Liver (tissue), 9 donors: ENCODE data around the gene TCEA2. TPM values are rescaled to one million over a fixed set of nuclear protein-coding genes. Genes with fewer than 3 reads are reported as not detected.

Source experiments
- DNase-seq: peaks from one replicate; pipeline ENCODE4 v3.0.0-alpha.2; 2017; ENCODE audit warnings: low spot score
- H3K27ac ChIP-seq, 2 donors: one replicate each; pipeline ENCODE4 v1.7.0; 2013; ENCODE audit warnings: inconsistent platforms in 2 of 2, low read length in 2 of 2, control low read depth in 1 of 2, low read depth in 1 of 2, mild to moderate bottlenecking in 1 of 2
- H3K27me3 ChIP-seq, 4 donors: one replicate each; pipeline versions ENCODE4 v1.6.1 to v1.7.0; 2013; ENCODE audit warnings: low read length in 3 of 4, inconsistent platforms in 1 of 4, mild to moderate bottlenecking in 1 of 4, moderate library complexity in 1 of 4; ENCODE audit not compliant: control insufficient read depth in 4 of 4, insufficient read depth in 4 of 4
- H3K36me3 ChIP-seq, 4 donors: one replicate each; pipeline versions ENCODE4 v1.6.1 to v1.7.0; 2013; ENCODE audit warnings: low read length in 3 of 4, mild to moderate bottlenecking in 3 of 4, low read depth in 1 of 4, moderate library complexity in 1 of 4; ENCODE audit not compliant: control insufficient read depth in 4 of 4, insufficient read depth in 3 of 4
- H3K4me1 ChIP-seq, 4 donors: one replicate each; pipeline versions ENCODE4 v1.6.1 to v1.7.0; 2013; ENCODE audit warnings: low read length in 3 of 4, mild to moderate bottlenecking in 3 of 4, moderate library complexity in 1 of 4; ENCODE audit not compliant: control insufficient read depth in 4 of 4, insufficient read depth in 4 of 4
- H3K4me3 ChIP-seq, 3 donors: one replicate each; pipeline versions ENCODE4 v1.6.1 to v1.7.0; 2013; ENCODE audit warnings: low read length in 3 of 3, control low read depth in 1 of 3, low read depth in 1 of 3, mild to moderate bottlenecking in 1 of 3
- H3K9ac ChIP-seq, 2 donors: one replicate each; pipeline ENCODE4 v1.7.0; 2013; ENCODE audit warnings: low read length in 2 of 2, mild to moderate bottlenecking in 2 of 2, moderate library complexity in 2 of 2, control low read depth in 1 of 2, low read depth in 1 of 2
- H3K9me3 ChIP-seq, 4 donors: one replicate each; pipeline versions ENCODE4 v1.6.1 to v1.7.0; 2013; ENCODE audit warnings: low read length in 3 of 4; ENCODE audit not compliant: control insufficient read depth in 4 of 4
- ATF3 ChIP-seq: IDR thresholded peaks from 2 replicates; pipeline ENCODE4 v1.6.1; 2016; ENCODE audit warnings: antibody characterized with exemption
- EGR1 ChIP-seq, 2 donors: IDR thresholded peaks; 2 replicates each; pipeline ENCODE4 v1.6.1; 2016 to 2018; ENCODE audit warnings: antibody characterized with exemption in 2 of 2, low read depth in 2 of 2
- FOXA1 ChIP-seq: IDR thresholded peaks from 2 replicates; pipeline ENCODE4 v1.6.1; 2016; ENCODE audit warnings: antibody characterized with exemption
- FOXA2 ChIP-seq: IDR thresholded peaks from 2 replicates; pipeline ENCODE4 v1.6.1; 2016; ENCODE audit warnings: antibody characterized with exemption
- GABPA ChIP-seq, 2 donors: IDR thresholded peaks in 1 of 2; conservative IDR thresholded peaks in 1 of 2; 2 replicates each; pipeline ENCODE4 v1.6.1; 2016; ENCODE audit warnings: antibody characterized with exemption in 2 of 2, mild to moderate bottlenecking in 1 of 2, moderate library complexity in 1 of 2
- HNF4A ChIP-seq, 2 donors: conservative IDR thresholded peaks; 2 replicates each; pipeline ENCODE4 v1.6.1; 2016; ENCODE audit warnings: antibody characterized with exemption in 2 of 2, mild to moderate bottlenecking in 2 of 2
- HNF4G ChIP-seq: IDR thresholded peaks from 2 replicates; pipeline ENCODE4 v1.6.1; 2016; ENCODE audit warnings: antibody characterized with exemption
- JUND ChIP-seq, 2 donors: IDR thresholded peaks; 2 replicates each; pipeline ENCODE4 v1.6.1; 2016; ENCODE audit warnings: antibody characterized with exemption in 2 of 2
- MAX ChIP-seq: IDR thresholded peaks from 2 replicates; pipeline ENCODE4 v1.6.1; 2016; ENCODE audit warnings: antibody characterized with exemption
- NR2F2 ChIP-seq: IDR thresholded peaks from 2 replicates; pipeline ENCODE4 v1.6.1; 2016; ENCODE audit warnings: antibody characterized with exemption
- REST ChIP-seq: IDR thresholded peaks from 2 replicates; pipeline ENCODE4 v1.6.1; 2016; ENCODE audit warnings: antibody characterized with exemption, mild to moderate bottlenecking
- TAF1 ChIP-seq: conservative IDR thresholded peaks from 2 replicates; pipeline ENCODE4 v1.6.1; 2016; ENCODE audit warnings: antibody characterized with exemption, mild to moderate bottlenecking
- YY1 ChIP-seq: IDR thresholded peaks from 2 replicates; pipeline ENCODE4 v1.6.1; 2016; ENCODE audit warnings: antibody characterized with exemption, mild to moderate bottlenecking
- WGBS: extraction: QIAGEN DNeasy Blood & Tissue Kit; methylation state at CpG from one replicate; pipeline ENCODE4 v1.1.7; 2013; 5-methylcytosine and 5-hydroxymethylcytosine counted together
- polyA plus RNA-seq, 2 donors: library from polyadenylated mRNA; stranded (reverse) in 1 of 2; unstranded in 1 of 2; fragments of 200-250 nt in 1 of 2; fragments of >200 nt in 1 of 2; fragmentation: Nextera tagmentation in 1 of 2; extraction: Ambion mirVana in 1 of 2; gene quantifications; one replicate each; pipeline versions ENCODE4 v1.2.1 to v1.2.3, GENCODE V29; 2013 to 2015
- total RNA-seq, 2 donors: library from RNA; depleted of rRNA; stranded (reverse); fragments of >200 nt; gene quantifications; one replicate each; pipeline ENCODE4 v1.2.3, GENCODE V29; 2014
- TF ChIP-seq, protein P1 (sequence below): fragments of 150-350 bp; IDR thresholded peaks from 2 replicates; pipeline ENCODE4 v1.5.1; 2017; ENCODE audit warnings: improper control_type of control experiment, low read depth, low read length; ENCODE audit not compliant: missing input control
- TF ChIP-seq, protein P2 (sequence below): IDR thresholded peaks from 2 replicates; pipeline ENCODE4 v1.6.1; 2016; ENCODE audit warnings: antibody characterized with exemption
- donor health status: healthy.
- donor health status: healthy.
- donor health status: healthy.
- donor health status: healthy.
- donor health status: healthy.

Gene TCEA2
- total and polyA plus RNA-seq, 4 donors, result 4.6 to 22.6 (median 11.8) TPM

DNA sequence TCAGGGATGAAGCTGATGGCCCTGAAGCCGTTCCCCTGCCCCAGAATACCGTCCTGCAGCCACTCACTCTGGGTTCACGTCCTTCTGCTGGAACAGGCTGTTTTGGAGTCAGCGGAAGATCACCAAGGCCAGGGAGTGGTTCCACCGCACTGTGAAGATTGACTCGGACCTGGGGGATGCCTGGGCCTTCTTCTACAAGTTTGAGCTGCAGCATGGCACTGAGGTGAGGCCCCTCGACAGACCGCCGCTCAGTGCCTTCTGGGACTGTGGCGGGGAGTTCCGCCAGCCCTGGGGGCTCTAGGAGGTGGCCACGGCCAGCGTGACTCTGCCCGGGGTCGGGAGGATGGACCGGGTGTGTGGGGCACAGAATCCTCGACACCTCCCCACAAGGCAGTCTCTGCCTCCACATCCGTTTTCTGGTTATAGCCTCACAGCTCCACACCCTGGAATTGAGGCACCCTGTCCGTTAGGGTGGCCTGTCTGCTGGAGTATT is 31.1 kb upstream of the TCEA2 start:
- H3K4me1 ChIP-seq, result no peaks in the 10 kb centered on the region
- DNase-seq, result no peak
- H3K27ac ChIP-seq, result no peak overlapping the region
- no peak overlapping the region for H3K4me3 ChIP-seq
- H3K9ac ChIP-seq, result no peak overlapping the region
- WGBS, result 94% methylated on average over 19 of the region's 19 CpGs
- peaks cover 18 to 68% (median 32%) of the 10 kb centered on the region in 4 donors for H3K36me3 ChIP-seq
- no peaks in the 10 kb centered on the region for H3K9me3 ChIP-seq
- no peak for TF ChIP-seq GABPA (IDR thresholded peaks at IDR 0.05 in 1 of 2, conservative IDR thresholded peaks at IDR 0.05 in 1 of 2)
- TF ChIP-seq JUND (IDR thresholded peaks at IDR 0.05), result no peak
- TF ChIP-seq REST, result no peak
- TF ChIP-seq, protein P1, sequence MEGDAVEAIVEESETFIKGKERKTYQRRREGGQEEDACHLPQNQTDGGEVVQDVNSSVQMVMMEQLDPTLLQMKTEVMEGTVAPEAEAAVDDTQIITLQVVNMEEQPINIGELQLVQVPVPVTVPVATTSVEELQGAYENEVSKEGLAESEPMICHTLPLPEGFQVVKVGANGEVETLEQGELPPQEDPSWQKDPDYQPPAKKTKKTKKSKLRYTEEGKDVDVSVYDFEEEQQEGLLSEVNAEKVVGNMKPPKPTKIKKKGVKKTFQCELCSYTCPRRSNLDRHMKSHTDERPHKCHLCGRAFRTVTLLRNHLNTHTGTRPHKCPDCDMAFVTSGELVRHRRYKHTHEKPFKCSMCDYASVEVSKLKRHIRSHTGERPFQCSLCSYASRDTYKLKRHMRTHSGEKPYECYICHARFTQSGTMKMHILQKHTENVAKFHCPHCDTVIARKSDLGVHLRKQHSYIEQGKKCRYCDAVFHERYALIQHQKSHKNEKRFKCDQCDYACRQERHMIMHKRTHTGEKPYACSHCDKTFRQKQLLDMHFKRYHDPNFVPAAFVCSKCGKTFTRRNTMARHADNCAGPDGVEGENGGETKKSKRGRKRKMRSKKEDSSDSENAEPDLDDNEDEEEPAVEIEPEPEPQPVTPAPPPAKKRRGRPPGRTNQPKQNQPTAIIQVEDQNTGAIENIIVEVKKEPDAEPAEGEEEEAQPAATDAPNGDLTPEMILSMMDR, result no peak
- TF ChIP-seq ATF3, result no peak
- no peak for TF ChIP-seq EGR1 (IDR thresholded peaks at IDR 0.05; ENCODE audit: low read depth in 2 of 2)
- no peak for TF ChIP-seq TAF1
- no peak for TF ChIP-seq HNF4A (conservative IDR thresholded peaks at IDR 0.05)
- TF ChIP-seq YY1, result no peak
- no peak for TF ChIP-seq FOXA1
- TF ChIP-seq HNF4G, result no peak
- TF ChIP-seq FOXA2, result no peak
- no peak for TF ChIP-seq NR2F2
- TF ChIP-seq MAX, result no peak
- TF ChIP-seq, protein P2, sequence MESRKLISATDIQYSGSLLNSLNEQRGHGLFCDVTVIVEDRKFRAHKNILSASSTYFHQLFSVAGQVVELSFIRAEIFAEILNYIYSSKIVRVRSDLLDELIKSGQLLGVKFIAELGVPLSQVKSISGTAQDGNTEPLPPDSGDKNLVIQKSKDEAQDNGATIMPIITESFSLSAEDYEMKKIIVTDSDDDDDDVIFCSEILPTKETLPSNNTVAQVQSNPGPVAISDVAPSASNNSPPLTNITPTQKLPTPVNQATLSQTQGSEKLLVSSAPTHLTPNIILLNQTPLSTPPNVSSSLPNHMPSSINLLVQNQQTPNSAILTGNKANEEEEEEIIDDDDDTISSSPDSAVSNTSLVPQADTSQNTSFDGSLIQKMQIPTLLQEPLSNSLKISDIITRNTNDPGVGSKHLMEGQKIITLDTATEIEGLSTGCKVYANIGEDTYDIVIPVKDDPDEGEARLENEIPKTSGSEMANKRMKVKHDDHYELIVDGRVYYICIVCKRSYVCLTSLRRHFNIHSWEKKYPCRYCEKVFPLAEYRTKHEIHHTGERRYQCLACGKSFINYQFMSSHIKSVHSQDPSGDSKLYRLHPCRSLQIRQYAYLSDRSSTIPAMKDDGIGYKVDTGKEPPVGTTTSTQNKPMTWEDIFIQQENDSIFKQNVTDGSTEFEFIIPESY, result no peak
- H3K27me3 ChIP-seq, result no peaks in the 10 kb centered on the region
